HG03135 (cell line): ENCODE data around the gene BDH2.

ENCODE experiments used
- ATAC-seq: cut with Tn5 transposase; IDR thresholded peaks from one replicate; pipeline ENCODE4 v1.9.1; 2021; ENCODE audit warnings: mild to moderate bottlenecking, moderate library complexity; ENCODE audit not compliant: unreplicated experiment

Gene BDH2

GRCh38 chr4:103029300-103029699, 70.3 kb downstream of the BDH2 start:
- no peak for ATAC-seq
